Urinary bladder (tissue), 4 donors: ENCODE data around the gene MLPH. TPM values are rescaled to one million over a fixed set of nuclear protein-coding genes. Genes with fewer than 3 reads are reported as not detected.
A peak's percentile ranks its signal among the peaks of the same experiment; 100 is the strongest.

ENCODE experiments used
- DNase-seq: peaks from one replicate; pipeline ENCODE4 v3.0.0-alpha.2; 2015; ENCODE audit errors: extremely low spot score
- H3K27ac ChIP-seq: one replicate; pipeline ENCODE4 v1.5.1; 2013; ENCODE audit warnings: low read depth, mild to moderate bottlenecking, moderate library complexity
- H3K36me3 ChIP-seq: one replicate; pipeline ENCODE4 v1.6.1; 2013; ENCODE audit warnings: mild to moderate bottlenecking, moderate library complexity; ENCODE audit not compliant: insufficient read depth
- H3K4me1 ChIP-seq: one replicate; pipeline ENCODE4 v1.6.1; 2013; ENCODE audit warnings: mild to moderate bottlenecking, moderate library complexity; ENCODE audit not compliant: insufficient read depth
- H3K4me3 ChIP-seq: one replicate; pipeline ENCODE4 v1.5.1; 2013; ENCODE audit warnings: low read depth, low read length
- WGBS: extraction: QIAGEN DNeasy Blood & Tissue Kit; methylation state at CpG from one replicate; pipeline ENCODE4 v1.1.7; 2013; 5-methylcytosine and 5-hydroxymethylcytosine counted together
- polyA plus RNA-seq: library from polyadenylated mRNA; stranded (reverse); fragments of 200-250 nt; gene quantifications from one replicate; pipeline ENCODE4 v1.2.3, GENCODE V29; 2013
- total RNA-seq: library from RNA; depleted of rRNA; stranded (reverse); fragments of >200 nt; gene quantifications from one replicate; pipeline ENCODE4 v1.2.3, GENCODE V29; 2014
- donor health status: healthy with polysubstance abuse.
- donor health status: healthy.

Gene MLPH
- total and polyA plus RNA-seq, 2 donors, result 11.7 to 14.2 TPM

DNA sequence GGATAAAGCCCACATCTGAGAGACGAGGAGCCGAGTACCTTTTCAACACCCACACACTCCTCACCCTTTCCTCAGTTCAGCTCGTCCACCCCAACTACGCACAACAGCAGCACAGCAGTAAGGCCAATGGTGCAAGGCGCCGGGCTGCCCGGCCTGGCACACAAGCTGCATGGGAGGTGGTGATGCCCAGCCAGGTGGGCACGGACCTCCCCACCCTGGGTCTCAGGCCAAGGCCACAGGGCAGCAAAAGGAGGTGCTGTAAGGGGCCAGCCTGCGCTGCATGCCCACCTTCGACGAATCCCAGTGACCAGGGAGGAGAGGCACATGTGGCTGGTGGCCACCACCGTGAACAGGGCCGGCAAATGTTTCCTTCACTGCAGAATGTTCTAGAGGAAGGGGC, 36.5 kb upstream of the MLPH start:
- H3K4me1 ChIP-seq, result no peaks in the 10 kb centered on the region
- no peak for DNase-seq
- H3K4me3 ChIP-seq, result no peak overlapping the region
- 90% methylated on average over 13 of the region's 13 CpGs for WGBS
- H3K27ac ChIP-seq, result no peak overlapping the region
- H3K36me3 ChIP-seq, result no peaks in the 10 kb centered on the region

GRCh38 chr2:237451643-237452469, 35.2 kb upstream of the MLPH start:
- H3K4me3 ChIP-seq, result no peak overlapping the region
- no peaks in the 10 kb centered on the region for H3K36me3 ChIP-seq
- WGBS, result 66% methylated on average over 20 of the region's 20 CpGs
- no peaks in the 10 kb centered on the region for H3K4me1 ChIP-seq
- no peak overlapping the region for H3K27ac ChIP-seq
- peak; percentile 74 for DNase-seq

DNA sequence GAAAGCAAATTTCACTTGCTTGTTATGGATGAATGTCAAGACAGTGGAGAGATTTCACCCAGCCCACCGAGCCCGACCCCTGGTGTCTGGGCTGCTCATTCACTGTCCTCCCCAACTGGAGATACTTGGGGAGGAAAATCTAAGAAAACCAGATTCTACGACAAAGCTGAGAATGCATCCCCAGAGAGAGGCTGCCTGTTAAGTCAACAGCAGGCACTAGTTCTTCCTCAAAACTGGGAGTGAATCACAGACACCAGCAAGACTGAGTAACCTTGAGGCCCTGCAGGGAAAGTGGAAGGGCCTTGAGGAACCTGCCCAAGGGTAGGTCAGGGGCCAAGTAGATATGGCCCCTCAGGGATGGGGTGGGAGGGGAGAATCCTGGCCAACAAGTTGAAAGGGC, 34.2 kb upstream of the MLPH start:
- Histone ChIP-seq H3K4me3 (no peak overlapping the region), H3K36me3 (no peaks in the 10 kb centered on the region), H3K4me1 (no peaks in the 10 kb centered on the region), H3K27ac (no peak overlapping the region)
- WGBS, result 91% methylated on average over 3 of the region's 3 CpGs
- no peak for DNase-seq

DNA sequence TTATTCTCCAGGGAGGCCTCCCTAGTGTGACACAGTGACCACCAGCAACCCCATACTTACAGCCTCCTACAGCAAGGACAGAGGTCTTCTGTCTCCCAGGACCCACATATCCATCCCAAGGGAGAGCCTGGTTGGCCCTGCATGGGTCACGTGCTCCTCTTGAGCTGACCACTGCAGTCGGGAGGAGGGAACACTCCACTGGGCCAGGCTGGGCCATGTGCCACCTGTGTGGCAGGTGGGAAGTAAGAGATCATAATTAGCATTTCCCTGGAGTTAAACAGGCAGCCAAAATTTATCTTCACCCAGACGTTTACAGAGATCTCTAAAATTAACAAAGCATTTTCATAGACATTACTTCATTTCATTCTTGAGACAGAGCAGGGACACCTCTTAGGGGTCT, 33.4 kb upstream of the MLPH start:
- Histone ChIP-seq H3K4me1 (no peaks in the 10 kb centered on the region), H3K4me3 (no peak overlapping the region), H3K27ac (no peak overlapping the region), H3K36me3 (no peaks in the 10 kb centered on the region)
- DNase-seq, result no peak
- 76% methylated on average over 3 of the region's 3 CpGs for WGBS

GRCh38 chr2:237455764-237456163, 31.3 kb upstream of the MLPH start:
- 72% methylated on average over 5 of the region's 5 CpGs for WGBS
- no peak for DNase-seq
- H3K27ac ChIP-seq, result no peak overlapping the region

DNA sequence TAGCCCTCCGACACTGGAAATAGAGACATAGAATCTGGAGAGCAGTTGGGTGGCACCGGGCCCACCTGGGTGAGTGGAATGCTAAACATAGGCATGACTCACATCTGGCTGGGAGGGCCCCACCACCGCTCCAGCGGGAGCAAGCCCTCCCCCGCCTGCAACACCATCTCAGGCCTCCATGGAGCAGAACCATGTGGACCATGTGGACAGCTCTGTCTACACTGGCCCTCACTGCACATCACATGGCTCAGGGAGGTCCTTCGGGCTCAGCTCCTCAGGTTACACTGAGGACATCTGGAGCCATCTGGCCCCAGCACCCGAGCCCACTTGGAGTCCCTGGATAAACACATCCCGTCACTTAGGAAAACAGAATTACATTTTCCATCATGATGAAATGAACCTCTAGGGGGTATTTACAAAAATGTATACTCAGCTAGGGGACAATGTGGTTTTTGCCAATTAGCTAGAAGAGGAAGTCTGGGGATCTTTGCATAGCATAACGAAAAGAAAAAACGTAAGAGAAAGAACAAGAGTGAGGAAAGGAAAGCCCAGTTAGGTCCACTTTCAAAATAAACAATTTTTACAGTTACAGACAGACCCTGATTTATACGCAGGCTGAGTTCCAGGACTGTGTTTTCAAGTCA, 30.7 kb upstream of the MLPH start:
- Histone ChIP-seq H3K4me1 (no peaks in the 10 kb centered on the region), H3K4me3 (no peak overlapping the region), H3K36me3 (no peaks in the 10 kb centered on the region), H3K27ac (no peak overlapping the region)
- no peak for DNase-seq
- WGBS, result 51% methylated on average over 11 of the region's 11 CpGs

More at GRCh38 chr2:237455764-237456163, 31.3 kb upstream of the MLPH start:
- no peaks in the 10 kb centered on the region for H3K4me1 ChIP-seq
- H3K4me3 ChIP-seq, result no peak overlapping the region
- no peaks in the 10 kb centered on the region for H3K36me3 ChIP-seq

DNA sequence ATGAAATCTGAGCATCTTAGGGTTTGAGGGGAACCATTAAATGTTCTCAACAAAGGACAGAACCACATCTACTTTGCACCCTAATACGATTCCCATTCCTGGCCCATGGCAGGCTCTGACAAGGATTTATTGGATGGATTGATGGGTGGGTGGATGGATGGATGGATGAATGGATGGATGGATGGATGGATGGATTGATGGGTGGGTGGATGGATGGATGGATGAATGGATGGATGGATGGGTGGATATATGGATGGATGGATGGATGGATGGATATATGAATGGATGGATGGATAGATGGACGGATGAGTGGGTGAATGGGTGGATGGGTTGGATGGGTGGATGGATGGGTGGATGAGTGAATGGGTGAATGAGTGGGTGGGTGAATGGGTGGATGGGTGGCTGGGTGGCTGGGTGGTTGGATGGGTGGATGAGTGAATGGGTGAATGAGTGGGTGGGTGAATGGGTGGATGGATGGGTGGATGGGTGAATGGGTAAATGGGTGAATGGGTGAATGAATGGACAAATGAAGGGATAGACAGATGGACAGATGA, 29.6 kb upstream of the MLPH start:
- 98% methylated on average over 2 of the region's 2 CpGs for WGBS
- no peak for DNase-seq
- H3K4me1 ChIP-seq, result no peaks in the 10 kb centered on the region
- H3K36me3 ChIP-seq, result no peaks in the 10 kb centered on the region
- no peak overlapping the region for H3K4me3 ChIP-seq
- H3K27ac ChIP-seq, result no peak overlapping the region

DNA sequence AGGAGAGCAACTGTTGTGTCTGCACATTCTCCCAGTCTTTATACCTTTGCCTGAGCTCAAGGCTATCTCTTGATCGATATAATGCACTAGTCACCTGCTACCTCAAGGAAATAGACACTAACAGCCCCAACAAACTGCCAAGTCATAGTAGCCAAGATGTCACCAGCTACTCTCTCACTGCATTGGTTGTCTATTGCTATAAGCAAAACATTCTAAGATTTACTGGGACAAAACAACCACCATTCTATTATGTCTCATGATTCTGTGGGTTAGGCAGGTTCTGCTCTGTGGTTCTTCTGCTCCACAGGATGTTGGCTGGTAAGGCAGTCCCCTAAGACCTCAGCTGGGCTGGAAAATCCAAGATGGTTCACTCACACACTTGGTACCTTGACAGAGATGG, 28.5 kb upstream of the MLPH start:
- H3K4me1 ChIP-seq, result no peaks in the 10 kb centered on the region
- WGBS, result 93% methylated on average over 1 of the region's 1 CpG
- H3K4me3 ChIP-seq, result no peak overlapping the region
- H3K27ac ChIP-seq, result no peak overlapping the region
- no peak for DNase-seq
- H3K36me3 ChIP-seq, result no peaks in the 10 kb centered on the region

DNA sequence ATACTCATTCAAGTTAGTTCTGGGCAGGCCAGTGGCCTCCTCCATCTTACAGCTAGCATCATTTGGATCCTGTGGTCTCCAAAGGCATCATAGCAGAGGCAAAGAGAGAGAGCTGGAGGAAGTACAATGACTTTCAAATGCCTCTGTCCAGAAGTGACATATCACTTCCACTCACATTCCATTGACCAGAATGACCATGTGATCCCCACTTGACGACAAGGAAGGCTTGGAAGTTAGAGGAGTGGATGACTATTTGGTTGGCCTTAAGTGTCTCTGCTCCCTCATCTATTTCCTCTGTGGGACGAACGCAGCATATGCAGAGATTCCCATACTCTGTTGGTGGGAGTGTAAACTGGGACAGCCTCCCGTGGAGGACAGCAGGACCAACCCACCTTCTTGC, 27.8 kb upstream of the MLPH start:
- no peak overlapping the region for H3K4me3 ChIP-seq
- WGBS, result 89% methylated on average over 4 of the region's 4 CpGs
- DNase-seq, result no peak
- H3K27ac ChIP-seq, result no peak overlapping the region
- H3K36me3 ChIP-seq, result no peaks in the 10 kb centered on the region
- no peaks in the 10 kb centered on the region for H3K4me1 ChIP-seq

DNA sequence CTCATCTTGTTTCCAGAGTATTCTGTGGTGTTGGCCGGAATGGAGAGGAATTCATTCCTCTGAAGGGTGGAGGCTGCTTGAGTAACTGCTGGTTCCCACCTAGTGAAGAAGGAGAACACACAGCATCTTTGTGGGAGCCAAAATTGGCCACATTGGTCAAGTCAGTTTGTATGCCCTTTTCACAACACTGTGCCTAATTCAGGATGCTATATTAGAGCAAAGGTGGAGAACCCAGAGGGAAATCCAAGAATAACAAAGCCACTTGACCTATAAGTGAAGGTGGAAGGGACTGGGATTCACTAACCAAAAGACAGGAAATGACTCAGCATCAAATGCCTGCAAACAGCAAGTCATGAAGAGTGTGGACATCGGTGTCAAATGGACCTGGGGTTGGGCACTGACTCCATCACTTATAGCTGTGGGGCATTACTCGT, 27.3 kb upstream of the MLPH start:
- DNase-seq, result no peak
- Histone ChIP-seq H3K4me3 (no peak overlapping the region), H3K4me1 (no peaks in the 10 kb centered on the region), H3K36me3 (no peaks in the 10 kb centered on the region), H3K27ac (no peak overlapping the region)
- WGBS, result 80% methylated on average over 3 of the region's 3 CpGs

- 78% methylated on average over 8 of the region's 8 CpGs for WGBS
- DNase-seq, result no peak
- H3K36me3 ChIP-seq, result no peaks in the 10 kb centered on the region
- H3K27ac ChIP-seq, result no peak overlapping the region
- no peaks in the 10 kb centered on the region for H3K4me1 ChIP-seq
- no peak overlapping the region for H3K4me3 ChIP-seq
Observed at GRCh38 chr2:237464757-237465391, 22.2 kb upstream of the MLPH start.

GRCh38 chr2:237465515-237466148, 21.4 kb upstream of the MLPH start:
- 83% methylated on average over 16 of the region's 16 CpGs for WGBS
- no peak overlapping the region for H3K4me3 ChIP-seq
- no peak overlapping the region for H3K27ac ChIP-seq
- no peak for DNase-seq
- no peaks in the 10 kb centered on the region for H3K4me1 ChIP-seq
- no peaks in the 10 kb centered on the region for H3K36me3 ChIP-seq

GRCh38 chr2:237466211-237466610, 20.8 kb upstream of the MLPH start:
- no peak for DNase-seq
- peak overlapping the region; percentile 32 for H3K27ac ChIP-seq
- WGBS, result 38% methylated on average over 6 of the region's 6 CpGs
- H3K4me1 ChIP-seq, result no peaks in the 10 kb centered on the region
- H3K4me3 ChIP-seq, result no peak overlapping the region
- no peaks in the 10 kb centered on the region for H3K36me3 ChIP-seq
